GM21381 (cell line): ENCODE results near the gene FGF14.
"Not testable (repeated sequence)": the region's sequence is repeated elsewhere in the genome, so short reads cannot be mapped to it uniquely, and the experiment has no call there.

ENCODE experiments used
- ATAC-seq: cut with Tn5 transposase; IDR thresholded peaks from one replicate; pipeline ENCODE4 v1.9.1; 2021; ENCODE audit warnings: mild to moderate bottlenecking, moderate library complexity; ENCODE audit not compliant: unreplicated experiment

FGF14 gene

DNA sequence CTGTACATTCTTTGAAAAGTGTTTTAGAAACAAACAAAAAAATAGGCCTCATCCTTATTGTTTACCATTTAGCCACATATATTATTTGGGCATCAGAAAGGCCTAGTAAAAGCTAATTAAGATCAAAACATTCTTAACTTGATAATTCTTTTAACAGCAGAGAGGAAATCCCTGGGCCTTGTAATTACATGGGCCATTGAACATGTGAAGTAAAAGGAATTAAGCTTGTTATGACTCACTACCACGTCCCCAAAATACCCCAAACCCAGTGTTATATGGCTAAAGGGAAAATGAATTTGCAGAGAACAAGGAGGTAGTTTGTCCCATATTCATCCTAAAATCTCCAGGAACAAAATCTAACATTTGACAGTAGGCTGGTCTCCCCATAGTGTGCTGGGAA lies 509.6 kb downstream of the FGF14 start:
- ATAC-seq, result no peak

- ATAC-seq, result no peak
These were observed 520.3 kb downstream of the FGF14 start for GRCh38 chr13:101881593-101881992.

GRCh38 chr13:101880581-101880980 lies 521.3 kb downstream of the FGF14 start:
- no peak for ATAC-seq

DNA sequence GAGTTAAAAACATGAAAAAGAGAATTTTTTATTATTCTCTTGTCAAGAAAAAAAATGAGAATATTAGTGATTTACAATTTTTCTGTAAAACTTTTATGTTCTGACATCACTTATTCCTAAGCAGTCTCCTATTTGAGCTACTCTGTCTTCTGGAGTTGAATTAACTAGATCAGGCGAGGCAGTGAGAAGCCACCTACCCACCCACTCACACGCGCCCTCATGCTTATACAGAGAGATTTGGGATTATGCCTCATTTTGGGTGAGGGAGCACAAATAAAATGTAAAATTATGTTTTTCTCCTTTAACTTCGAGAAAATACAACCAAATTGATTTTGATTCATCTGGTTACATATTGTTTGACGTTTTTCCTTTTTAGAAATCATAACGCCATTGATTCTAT lies 524.9 kb downstream of the FGF14 start:
- no peak for ATAC-seq

DNA sequence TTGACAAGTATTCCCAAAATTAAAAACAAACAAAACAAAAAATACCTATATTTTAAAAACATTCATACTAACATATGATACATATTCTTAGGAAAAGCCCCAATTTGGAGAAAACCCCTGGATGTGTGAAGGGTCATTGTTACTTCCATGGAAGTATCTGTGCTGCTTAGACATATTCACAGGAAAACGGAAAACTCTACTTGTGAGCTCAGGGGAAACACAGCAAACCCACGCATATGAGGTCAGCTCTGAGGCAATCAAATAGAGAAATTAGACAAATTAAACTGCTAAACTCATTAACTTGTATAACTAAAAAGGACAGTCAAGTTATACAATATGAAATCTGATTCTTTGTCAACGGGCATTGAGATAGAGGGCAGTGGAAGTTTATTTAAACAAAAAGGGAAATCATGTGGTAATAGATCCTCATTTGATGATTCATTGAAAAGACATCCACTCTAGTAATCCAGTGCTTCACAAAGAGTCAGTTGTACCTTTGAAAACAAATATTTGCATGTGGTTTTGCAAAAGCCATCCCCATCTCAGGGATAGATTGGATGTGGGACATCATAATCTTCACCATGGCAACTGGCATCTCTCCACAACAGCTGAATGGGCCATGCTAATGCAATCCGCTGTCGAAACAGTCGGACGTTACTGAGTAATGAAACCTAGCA lies 526.0 kb downstream of the FGF14 start:
- no peak for ATAC-seq

- no peak for ATAC-seq
These were observed 526.8 kb downstream of the FGF14 start for GRCh38 chr13:101875091-101875490.

GRCh38 chr13:101869553-101869952 lies 532.3 kb downstream of the FGF14 start:
- peak; percentile 97 for ATAC-seq

- peak; percentile 32 for ATAC-seq
These were observed 533.0 kb downstream of the FGF14 start for GRCh38 chr13:101868585-101869469.

GRCh38 chr13:101866889-101867581 lies 534.8 kb downstream of the FGF14 start:
- no peak for ATAC-seq

DNA sequence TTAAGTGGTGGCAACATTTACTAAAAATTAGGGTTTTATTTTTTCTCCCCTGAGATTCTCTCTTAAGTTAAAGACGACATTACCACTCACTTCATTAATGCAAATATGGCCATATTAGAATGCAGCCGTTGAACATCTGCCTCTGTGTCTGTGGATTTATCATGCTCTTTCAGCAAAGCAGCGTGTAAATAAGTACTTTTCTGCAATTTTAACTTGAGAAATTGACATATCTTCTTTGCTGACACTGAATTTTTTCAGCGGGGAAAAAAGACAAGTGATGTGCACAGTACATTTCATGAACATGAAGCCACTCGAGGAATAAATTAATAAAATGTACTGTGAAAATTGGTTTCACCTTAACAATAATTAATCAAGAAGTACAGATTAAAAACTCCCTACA lies 543.0 kb downstream of the FGF14 start:
- ATAC-seq, result no peak

DNA sequence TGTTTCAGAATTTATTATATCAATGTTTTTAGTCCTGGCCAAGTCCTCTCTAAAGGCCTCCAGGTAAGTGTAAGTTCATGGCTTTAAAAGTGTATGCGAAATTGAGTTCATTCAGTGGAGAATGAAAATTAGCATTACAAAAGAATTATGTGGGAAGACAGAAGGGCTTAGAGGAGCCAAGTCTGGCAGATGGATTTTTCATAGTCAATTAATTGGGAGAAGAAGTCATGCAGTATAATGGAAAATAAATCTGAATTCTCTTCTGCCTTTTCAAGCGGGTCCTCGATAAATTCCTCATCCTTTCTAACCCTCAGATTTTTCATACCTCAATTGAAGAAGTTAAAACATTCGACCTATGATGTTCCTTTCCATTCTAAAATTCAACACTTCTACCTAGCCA lies 555.1 kb downstream of the FGF14 start:
- ATAC-seq, result no peak

- ATAC-seq, result no peak
These were observed 555.6 kb downstream of the FGF14 start for GRCh38 chr13:101846249-101846648.

DNA sequence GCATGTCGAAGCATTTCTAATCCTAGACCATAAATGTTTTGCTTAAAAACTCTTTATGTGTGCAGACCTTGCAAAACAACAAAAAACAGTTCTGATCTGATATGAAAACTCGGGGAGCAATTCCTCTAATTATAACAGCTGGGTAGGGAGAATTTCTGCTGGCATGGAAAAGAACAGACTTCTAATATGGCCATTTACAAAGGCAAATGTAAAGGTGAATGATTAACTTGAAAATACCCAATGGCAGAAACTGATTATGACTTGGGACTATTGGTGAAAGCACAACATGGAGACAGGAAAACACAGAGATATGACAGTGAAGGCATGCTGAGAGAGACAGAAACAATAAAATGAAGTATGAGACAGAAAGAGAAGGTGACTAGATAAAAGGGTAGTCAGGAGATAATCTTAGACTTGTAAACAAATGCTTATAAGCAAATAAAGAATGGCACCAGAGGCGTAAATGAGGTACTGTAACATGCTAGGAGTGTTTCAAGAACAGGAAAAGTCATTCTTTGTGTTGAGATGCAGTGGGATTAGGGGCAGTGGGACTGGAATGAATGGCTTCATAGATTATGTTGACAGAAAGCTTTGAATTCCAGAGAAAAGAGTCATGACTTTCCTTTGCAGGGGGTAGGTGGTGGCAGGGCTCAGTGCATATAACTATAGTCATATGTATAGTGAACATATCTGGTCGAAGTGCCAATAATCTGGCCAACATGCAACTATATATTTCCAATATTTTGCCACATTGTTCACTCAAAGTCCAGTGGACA lies 556.4 kb downstream of the FGF14 start:
- ATAC-seq, result no peak

DNA sequence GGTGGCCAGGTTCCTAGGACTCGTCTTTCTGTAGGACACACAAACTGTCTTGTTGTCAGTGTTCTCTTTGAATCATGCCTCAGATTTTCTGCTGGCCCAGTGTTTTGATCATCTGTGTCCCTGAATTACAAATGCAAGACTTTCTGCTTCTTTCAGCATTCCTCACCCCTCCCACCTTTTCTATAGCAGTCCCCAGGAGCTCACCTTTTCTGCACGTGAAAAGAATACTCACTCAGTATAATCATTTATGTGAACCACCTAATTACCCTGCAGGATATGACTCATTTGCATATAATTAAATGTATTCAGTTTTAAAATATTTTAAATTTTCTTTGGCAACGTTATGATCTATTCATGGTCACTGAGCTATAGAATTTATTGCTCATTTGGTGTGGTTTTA lies 560.1 kb downstream of the FGF14 start:
- ATAC-seq, result no peak

DNA sequence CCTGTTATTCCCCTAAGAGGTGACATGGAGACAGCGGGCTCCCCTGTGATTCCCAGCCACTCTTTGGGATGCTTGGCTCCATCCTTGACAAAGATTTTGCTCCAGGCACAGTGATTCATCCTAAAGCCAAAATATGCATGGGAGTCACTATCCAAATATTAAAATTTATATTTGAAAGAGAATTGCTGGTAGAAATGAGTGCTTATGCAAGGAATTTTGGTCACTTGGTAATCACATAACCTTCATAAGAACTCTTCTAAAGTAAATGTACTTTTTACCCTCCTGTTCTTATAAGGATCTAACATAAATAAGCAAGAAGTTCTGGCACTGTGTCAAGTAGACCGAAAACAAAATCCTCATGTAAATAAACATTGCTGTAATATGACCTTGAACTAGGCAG lies 563.5 kb downstream of the FGF14 start:
- ATAC-seq, result no peak

DNA sequence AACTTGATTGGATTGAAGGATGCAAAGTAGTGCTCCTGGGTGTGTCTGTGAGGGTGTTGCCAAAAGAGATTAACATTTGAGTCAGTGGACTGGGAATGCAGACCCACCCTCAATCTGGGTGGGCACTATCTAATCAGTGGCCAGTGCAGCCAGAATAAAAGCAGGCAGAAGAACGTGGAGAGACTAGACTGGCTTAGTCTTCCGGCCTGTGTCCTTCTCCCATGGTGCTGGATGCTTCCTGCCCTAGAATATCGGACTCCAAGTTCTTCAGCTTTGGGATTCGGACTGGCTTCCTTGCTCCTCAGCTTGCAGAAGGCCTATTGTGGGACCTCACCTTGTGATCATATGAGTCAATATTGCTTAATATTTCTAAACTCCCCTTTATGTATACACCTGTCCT lies 564.1 kb downstream of the FGF14 start:
- ATAC-seq, result not testable (repeated sequence)

DNA sequence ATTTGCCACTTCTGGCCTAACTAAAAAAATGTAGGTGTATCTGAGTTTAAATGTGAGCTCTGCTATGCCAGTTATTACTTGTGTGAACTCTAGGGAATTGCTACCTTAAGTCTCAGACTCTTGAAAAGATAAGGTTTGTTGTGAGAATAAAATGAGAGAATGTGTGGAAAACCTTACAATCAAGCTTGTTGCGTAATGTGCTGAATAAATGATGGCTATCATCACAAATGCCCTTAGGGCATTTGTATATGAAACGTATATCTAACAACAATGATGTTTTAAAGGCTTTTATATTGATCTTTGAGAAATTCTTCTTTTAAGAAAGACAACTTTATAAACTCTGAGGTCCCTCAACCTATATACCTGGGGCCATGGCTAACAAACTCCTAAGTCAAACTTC lies 564.6 kb downstream of the FGF14 start:
- no peak for ATAC-seq

DNA sequence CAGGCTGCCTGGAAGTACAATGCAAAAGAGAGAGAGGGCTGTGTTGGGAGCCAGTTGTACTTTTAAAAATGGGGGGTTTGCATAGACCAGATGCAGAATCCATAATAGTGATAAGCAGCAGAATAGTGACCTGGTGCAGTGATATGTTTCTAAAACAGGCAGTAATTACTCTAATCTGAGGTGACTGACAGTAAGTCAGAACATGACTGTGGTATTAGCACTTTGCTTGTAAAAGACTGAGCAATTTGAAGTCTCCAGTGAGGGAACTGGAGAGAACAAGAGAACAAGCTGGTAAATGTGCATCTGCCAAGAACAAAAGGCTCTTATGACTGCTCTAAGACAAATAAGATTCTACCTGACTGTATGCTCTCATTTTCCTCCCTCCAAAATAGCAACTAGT lies 565.9 kb downstream of the FGF14 start:
- ATAC-seq, result no peak

DNA sequence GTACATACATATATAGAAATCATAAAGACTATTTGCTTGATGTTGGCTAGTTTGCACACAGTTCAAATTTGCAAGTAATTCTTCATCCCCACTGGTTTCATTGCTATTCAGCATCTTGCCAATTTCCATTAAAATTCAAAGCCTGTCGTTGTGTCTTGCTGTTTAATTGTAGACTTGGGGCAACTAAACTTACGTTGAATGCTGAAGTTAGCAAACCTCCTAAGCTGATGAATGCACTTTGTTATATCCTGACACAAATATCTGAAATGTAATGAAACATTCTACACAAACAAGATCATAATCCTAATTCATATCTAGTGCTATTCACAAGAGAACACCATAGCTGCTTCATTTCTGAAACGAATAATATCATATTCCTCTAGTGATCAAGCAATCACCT lies 568.2 kb downstream of the FGF14 start:
- no peak for ATAC-seq

DNA sequence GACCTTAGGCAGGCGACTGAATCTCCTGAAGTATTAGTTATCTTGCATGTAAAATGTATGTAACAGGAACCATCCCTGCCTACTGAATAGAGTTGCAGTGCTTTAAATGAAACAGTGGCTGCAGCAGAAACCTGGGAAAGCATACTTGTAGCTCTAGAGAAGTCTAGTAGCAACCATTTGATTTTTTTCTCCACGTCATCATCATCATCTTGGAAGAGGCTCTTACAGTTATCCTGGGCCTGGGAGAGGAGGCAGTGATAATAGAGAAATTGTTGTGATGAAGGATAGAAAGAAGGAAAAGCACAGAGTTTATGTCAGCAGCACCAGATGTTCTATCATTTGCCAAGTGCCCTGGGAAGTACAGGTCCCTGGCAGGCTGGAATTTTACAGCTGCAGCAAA lies 571.8 kb downstream of the FGF14 start:
- no peak for ATAC-seq

GRCh38 chr13:101829484-101829883 lies 572.4 kb downstream of the FGF14 start:
- ATAC-seq, result no peak
